GM19025 (cell line): ENCODE data around the gene GRAMD2B.
A peak's percentile ranks its signal among the peaks of the same experiment; 100 is the strongest.
"Not testable (repeated sequence)": the region's sequence is repeated elsewhere in the genome, so short reads cannot be mapped to it uniquely, and the experiment has no call there.

Source experiments
- ATAC-seq: cut with Tn5 transposase; IDR thresholded peaks from one replicate; pipeline ENCODE4 v1.9.1; 2021; ENCODE audit warnings: mild to moderate bottlenecking, low read depth, moderate library complexity; ENCODE audit not compliant: unreplicated experiment

The GRAMD2B gene

DNA sequence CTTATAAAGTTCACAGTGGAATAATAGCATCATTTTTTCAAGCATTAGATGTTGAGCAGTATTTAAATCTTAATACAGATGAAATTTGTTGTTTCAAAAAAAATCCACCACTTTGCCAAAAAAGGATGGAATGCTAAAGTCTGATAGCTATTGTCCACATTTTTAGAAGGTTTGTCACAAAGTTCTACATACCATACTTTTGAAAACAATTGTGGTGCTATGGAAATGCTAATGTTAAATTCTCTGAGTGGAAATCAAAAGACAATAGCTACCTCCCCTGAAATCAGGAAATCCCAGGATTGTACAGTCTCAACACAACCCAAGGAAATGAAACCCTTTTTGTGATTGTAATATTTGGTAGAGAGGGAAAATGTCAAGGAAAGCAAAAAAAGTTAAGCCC lies 19.3 kb upstream of the GRAMD2B start:
- ATAC-seq: no peak

DNA sequence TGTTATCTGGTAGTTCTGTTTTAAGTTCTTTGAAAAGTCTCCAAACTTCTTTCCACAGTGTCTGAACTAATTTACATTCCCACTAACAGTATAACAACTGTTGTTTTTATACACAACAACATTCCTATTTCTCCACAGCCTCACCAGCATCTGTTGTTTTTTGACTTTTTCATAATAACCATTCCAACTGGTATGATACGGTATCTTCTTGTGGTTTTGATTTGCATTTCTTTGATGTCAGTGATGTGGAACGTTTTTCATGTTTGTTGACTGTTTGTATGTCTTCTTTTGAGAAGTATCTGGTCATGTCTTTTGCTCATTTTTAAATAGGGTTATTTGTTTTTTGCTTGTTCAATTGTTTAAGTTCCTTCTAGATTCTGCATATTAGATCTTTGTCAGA lies 12.6 kb upstream of the GRAMD2B start:
- no peak for ATAC-seq

DNA sequence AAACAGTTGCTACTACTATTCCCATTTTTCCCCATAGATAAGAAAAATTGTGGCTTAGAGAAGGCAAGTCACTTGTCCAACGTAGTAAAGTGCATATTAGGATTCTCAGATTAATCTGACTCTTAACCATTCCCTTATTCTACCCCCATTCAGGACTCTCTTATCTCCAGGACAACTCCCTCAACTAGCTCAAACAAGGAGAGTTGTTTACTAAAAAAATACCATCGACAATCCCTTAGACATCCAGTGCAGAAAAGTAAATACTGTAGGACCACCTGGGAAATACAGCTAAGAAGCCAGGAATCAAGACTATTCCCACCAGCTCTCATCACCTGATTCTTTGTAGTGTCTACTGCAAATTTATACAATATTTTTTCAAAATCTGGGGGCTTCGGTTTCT lies 9.4 kb upstream of the GRAMD2B start:
- ATAC-seq: no peak

DNA sequence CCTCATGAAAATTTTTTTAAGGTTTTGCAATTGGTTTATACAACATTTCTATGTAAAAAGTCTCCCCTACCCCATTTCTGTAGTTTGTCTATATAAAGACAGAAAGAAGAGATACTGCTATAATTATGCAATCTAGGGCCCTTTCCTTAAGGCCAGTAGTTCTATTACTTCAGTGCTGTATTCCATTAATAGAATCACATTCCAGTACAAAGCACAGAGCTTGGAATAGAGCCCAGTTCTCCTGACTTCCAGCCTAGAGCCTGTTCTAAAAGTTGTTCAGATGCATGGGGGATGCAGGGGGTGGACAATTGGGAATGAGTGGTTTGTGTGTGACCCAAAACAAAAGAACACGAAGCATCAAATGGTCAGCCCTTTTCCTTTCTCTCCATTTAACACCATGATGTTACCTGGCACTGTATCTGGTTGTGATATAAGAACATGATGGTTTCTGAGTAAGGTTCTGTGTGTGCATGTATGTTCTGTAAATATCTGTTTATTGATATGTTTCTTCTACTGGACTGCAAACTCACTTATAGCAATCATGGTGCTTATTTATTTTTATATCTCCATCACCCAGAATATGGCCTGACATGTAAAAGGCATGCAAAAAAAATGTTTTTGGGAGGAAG lies 8.2 kb upstream of the GRAMD2B start:
- no peak for ATAC-seq

DNA sequence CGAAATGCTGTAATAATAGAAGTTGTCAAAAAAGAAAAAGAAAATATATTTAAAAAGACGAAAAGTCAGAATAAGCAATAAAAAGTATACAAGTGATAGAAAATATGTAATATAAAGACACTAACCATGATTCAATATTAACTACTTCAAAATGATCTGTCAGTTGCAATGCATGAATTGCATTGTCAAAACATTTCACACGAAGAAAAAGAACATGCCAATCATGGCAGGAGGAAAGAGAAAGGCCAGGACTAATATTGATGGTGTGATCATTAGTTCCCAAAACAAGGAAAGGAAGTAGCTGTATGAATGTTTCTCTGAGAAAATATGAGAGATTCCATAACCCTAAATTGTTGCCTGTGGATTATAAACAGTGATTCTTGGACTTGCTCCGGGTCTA lies 7.4 kb upstream of the GRAMD2B start:
- ATAC-seq: no peak

DNA sequence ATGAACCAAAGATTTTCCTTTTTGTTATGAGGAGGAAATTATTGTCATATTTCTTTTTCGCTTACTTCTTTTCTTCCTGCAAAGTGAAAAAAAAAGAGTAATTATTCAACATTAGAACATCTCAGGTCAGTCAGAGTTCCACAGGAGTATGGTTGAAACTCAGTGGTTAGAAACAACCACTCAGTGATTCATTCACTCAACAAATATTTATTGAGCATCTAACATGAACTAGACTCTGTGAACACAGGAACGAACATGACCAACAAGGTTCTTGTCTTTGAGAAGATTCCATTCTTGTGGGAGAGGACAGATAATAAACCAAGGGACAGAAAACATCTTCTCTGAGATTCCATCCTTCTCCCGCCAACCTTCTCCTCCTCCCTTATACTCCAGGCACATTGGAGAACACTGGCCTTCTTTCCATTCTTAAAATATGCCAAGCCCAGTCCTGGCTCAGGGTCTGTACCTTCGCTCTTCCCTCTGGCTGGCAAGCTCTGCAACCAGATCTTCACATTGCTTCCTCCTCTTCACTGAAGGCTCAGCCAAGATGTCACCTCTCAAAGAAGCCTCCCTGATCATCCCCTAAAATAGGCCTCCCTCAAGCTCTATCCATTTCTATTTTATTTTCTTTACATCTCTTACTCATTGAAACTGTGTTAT lies 6.8 kb upstream of the GRAMD2B start:
- ATAC-seq: no peak

DNA sequence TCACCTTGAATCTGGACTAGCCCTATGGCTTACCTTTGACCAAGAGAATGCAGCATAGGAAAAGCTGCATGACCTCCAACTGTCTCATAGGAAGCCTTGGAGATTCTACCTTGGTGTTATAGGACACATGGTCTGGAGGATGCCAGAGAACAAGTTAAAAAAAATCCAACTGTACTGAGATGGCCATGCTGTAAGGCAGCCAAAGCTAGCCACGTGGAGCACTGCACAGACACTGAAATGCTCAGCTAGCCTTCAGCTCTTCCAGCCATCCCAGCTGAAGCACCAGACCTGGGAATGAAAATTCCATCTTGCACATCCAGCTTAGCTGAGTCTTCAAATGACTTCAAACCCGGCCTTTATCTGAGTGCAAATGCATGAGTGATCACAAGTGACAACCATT lies 6.0 kb upstream of the GRAMD2B start:
- no peak for ATAC-seq

DNA sequence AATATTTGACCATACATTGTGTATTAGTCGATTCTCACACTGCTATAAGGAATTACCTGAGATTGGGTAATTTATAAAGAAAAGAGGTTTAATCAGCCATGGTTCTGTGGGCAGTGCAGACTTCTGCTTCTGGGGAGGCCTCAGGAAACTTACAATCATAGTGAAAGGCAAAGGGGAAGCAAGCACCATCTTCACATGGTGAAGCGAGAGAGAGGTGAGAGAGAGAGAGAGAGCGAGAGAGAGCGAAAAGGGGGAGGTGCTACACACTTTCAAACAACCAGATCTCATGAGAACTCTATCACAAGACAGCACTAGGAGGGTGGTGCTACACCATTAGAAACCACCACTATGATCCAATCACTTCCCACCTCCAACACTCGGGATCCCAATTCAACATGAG lies 4.1 kb upstream of the GRAMD2B start:
- no peak for ATAC-seq

DNA sequence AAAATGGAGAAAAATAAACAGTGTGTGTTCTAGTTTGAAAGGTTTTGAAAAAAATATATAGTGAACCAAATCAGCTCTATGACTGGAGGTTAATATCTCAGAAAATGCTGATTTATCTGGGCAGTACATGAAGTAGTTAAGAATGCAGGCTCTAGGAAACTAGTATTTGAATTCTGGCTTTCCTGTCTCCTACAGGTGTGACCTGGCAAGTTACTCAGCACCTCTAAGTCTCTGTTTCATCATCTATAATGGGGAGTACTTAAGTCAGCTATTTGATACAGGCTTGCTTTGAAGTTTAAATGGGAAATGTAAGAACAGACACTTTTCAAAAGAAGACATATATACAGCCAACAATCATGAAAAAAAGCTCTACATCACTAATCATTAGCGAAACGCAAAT lies 5.2 kb downstream of the GRAMD2B start:
- ATAC-seq: no peak

DNA sequence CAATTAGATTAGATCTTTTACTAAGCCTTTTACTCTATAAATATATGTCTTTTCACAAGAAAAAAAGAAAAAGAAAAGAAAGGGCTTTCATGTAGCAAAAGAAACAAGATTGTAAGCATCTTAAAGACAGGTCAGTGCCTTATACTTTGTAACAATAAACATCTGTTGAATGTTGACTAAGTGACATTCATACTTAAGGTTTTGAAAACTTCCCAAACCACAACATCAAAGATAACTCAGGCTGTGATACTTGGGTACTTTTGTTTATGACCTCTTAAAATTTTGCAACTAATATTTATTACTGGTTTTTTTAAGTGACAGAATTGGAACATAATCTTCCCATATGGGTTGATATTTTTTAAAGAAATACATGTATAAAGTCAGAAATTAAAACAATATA lies 7.4 kb downstream of the GRAMD2B start:
- no peak for ATAC-seq

DNA sequence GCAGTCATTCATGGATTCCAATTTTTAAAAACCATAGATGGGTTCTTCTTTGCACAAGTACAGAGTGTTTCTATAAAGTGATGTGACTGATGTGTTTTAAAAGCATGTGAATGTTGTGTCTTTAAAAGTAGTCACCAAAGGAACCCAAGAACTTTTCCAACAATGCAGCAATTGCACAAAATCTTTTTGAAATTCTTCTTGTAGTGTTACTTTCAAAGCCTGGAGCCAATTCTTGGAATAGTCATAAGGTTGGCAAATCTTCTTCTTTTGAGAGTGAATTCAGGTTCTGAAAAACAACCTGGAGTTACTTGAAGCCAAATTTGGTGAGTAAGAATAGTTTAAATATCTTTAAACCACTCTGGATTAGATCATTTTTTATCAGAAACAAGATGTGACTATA lies 10.5 kb downstream of the GRAMD2B start:
- no peak for ATAC-seq

DNA sequence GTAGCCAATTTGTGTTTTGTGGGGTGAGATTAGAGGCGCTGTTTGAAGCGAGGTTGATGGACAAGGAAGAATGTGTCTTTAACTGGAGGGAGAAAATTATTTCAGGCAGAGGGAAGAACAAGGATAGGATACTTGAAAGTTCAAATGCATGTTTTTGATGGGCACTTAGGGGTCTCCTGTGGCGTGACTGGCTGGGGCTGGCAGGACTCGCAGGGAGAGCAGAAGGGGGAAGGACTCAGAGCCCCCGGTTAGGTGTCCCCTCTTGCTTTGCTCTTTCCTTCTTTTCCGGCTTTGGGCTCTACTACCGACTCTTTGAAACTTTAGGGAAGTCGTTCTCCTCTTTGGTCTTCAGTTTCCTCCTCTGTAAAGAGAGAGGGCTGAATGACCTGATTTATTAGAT lies 12.1 kb downstream of the GRAMD2B start:
- no peak for ATAC-seq

DNA sequence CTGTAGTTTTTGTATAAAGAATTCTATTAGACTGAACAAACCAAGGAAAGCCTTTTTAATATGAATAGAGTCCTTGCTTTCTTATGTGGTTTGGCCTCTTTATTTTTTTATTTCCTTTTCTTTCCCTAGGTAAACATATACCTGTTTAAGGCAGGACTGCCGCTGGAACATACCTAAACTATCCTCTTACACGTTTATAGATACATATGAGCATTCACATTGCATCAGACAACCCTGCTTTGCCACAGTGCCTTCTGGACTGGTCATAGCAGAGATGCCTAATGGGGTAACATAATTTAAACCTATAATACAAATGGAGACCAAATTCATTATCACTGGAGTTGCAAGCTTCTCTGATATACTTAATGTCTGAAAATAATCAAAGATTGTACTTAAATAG lies 12.5 kb downstream of the GRAMD2B start:
- no peak for ATAC-seq

DNA sequence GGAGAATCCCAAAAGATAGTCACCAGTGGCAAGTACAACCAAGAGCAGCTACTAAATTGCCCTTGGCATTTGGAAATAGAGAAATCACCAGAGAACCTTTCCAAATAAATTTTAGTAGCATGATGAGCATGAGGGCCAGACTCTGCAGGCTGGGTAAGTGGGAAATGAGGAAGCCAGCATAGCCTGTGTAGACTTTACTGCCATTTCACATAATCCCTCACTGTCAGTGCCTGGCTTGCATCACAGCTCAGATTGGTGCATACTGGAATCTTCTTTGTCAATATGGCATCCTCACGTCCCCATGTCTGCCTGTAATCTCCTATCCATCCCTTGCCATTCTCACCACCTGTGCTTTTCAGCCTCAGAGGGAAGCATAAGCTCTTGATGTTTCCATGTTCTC lies 14.5 kb downstream of the GRAMD2B start:
- no peak for ATAC-seq

DNA sequence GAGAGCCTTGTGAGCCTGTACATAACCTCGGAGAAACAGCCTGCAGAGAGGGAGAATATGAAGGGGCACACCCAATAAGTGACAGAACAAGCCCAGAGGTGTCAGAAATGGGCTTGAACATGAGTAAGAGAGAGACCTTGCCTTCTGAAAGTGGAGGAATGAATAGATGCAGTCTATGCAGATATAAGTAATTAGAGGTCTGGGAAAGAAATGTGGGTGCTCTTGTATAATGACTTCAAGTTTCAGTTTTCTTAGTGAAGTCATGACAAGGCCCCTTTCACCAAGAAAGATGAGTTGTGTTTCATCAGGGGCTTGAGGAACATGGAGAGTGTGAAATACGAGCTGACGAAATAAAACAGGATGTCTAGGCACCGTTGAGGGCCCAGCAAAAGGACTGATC lies 15.1 kb downstream of the GRAMD2B start:
- peak; percentile 87 for ATAC-seq

DNA sequence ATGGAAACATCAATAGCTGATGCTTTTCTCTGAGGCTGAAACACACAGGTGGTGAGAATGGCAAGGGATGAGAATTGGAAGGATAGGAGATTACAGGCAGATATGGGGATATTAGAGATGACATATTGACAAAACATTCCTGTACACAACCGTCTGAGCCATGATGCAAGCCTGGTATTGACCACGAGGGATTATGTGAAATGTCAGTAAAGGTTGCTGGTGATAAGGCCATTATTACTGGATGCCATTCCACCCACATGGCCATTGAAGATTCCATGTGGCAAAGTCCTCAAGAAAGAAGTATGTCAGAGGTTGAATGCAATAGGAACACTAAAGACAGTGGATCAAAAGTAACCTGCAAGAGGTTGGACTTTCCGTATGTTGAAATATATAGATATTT lies 15.7 kb downstream of the GRAMD2B start:
- no peak for ATAC-seq

DNA sequence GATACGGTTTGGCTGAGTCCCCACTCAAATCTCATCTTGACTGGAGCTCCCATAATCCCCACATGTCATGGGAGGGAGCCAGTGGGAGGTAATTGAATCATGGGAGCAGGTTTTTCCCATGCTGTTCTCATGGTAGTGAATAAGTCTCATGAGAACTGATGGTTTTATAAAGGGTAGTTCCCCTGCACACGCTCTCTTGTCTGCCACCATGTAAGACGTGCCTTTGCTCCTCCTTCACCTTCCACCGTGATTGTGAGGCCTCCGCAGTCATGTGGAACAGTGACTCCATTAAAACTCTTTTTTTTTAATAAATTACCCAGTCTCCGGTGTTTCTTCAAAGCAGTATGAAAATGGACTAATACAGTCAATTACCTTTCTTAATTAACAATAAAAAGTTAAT lies 16.5 kb downstream of the GRAMD2B start:
- ATAC-seq: not testable (repeated sequence)

DNA sequence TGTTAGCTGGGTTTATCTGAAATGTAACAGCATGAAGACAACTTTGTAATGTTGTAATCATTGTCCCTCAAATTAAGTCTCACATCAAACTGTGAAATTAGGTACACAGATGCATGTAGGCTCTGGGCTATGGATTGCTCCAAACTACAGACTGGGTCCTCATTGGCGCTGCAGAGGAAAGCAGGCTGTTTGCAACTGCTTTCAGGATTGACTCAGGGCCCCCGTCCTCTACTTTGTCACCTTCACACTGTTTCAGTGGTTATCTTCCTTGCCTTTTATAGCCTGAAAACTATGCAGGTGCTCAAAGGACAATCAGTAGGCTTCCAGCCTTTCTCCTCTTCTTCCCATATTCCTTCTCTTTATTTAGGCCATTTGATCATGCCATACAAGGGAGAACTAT lies 18.0 kb downstream of the GRAMD2B start:
- ATAC-seq: no peak

DNA sequence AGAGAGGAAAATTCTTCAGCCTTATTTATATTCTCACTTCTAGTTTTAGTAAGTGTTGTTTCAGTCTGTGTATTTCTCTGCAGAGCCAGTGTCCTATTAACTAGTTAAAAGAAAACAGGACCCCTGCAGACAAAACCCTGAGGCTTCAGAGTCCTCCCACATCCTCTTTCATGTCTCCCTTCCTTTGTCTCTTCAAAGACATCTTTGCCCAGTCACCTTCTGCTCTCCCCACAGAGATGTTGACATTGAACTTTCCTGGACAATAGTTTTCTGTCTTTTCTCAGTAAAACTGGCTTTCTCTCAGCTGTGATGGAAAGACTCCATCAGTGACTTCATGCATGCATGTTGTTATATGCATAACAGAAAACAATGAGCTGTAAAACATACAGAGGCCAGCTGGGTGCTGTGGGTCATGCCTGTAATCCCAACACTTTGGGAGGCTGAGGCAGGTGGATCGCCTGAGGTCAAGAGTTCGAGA lies 20.2 kb downstream of the GRAMD2B start:
- peak; percentile 93 for ATAC-seq

DNA sequence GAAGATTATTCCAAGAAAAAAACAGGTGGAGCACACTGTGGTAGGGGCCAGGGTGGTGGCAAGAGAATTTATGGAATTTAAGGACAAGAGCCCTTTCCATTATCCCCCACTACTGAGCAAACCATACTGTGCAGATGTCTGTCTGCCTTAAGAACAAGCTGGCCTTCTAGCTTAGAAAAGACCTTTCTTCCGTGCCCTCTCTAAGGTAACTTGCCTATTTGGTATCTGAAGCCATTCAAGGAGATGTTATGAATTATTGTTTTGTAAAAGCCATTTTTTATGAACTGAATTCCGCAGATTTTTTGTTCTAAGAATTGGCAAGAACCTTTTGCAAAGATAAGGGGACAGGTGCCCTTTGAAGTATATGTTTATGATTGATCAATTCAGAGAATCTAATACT lies 20.9 kb downstream of the GRAMD2B start:
- ATAC-seq: no peak

DNA sequence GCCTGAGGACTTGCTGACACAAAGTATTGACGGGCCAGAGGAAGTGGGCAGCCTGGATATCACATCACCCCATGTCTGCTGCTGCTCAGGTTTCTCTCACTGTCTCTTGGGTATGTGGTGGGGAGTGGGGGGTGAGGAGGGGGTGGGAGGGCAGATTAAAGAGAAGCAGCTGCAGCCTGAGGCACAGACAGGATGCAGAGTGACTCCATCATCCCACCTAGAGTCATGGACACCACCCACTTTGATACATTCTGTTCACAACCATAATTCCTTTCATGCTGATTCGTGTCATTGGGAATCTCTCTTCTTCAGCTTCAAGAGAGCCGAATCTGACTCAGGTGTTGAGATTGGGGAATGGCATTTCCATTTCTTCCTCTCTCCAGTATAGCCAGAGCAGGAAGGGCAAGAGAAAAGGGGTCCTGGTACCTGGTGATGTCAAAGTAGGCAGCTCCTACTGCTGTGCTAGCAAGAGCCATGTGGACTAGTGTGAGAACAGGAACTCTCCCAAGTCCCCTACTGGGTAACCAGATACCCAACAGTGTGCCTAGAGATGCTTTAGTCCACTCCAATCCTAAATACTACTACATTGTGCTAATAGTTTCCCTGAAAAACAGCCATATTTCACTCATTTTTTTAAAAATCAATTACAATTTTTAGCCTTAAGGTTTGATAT lies 22.4 kb downstream of the GRAMD2B start:
- no peak for ATAC-seq
